Subcutaneous adipose tissue (tissue), 4 donors: ENCODE data around the gene PKN3. TPM values are rescaled to one million over a fixed set of nuclear protein-coding genes. Genes with fewer than 3 reads are reported as not detected.

Source experiments
- total RNA-seq, 4 donors: library from RNA; depleted of rRNA; stranded (reverse); fragments of >200 nt; gene quantifications; one replicate each; pipeline ENCODE4 v1.1.0, GENCODE V29; 2016
- TF ChIP-seq, protein P1 (sequence below): fragments of 450-650 bp; IDR thresholded peaks from one replicate; pipeline ENCODE4 v1.5.1; 2016; ENCODE audit warnings: low read depth, mild to moderate bottlenecking, control low read depth, antibody characterized with exemption, moderate library complexity

Gene PKN3
- total RNA-seq, 4 donors from 2014 or later = 1.3 to 13.2 (median 4.7) TPM

DNA sequence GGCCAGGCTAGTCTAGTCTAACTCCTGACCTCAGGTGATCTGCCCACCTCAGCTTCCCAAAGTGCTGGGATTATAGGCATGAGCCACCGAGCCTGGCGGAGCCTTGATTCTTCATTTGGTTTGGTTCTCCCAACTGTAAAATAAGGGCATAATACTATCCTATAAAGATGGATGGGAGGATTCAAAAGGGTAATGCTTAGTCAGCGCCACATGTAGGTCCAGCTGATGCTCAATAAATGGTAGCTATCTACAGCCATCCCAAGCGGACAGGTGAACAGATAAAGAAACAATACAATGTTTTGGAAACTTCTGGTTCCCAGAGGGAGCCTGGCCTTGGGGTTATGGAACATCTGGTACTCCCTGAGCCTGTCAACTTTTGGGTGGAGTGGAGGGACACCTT is 26.9 kb upstream of the PKN3 start:
- TF ChIP-seq, protein P1, sequence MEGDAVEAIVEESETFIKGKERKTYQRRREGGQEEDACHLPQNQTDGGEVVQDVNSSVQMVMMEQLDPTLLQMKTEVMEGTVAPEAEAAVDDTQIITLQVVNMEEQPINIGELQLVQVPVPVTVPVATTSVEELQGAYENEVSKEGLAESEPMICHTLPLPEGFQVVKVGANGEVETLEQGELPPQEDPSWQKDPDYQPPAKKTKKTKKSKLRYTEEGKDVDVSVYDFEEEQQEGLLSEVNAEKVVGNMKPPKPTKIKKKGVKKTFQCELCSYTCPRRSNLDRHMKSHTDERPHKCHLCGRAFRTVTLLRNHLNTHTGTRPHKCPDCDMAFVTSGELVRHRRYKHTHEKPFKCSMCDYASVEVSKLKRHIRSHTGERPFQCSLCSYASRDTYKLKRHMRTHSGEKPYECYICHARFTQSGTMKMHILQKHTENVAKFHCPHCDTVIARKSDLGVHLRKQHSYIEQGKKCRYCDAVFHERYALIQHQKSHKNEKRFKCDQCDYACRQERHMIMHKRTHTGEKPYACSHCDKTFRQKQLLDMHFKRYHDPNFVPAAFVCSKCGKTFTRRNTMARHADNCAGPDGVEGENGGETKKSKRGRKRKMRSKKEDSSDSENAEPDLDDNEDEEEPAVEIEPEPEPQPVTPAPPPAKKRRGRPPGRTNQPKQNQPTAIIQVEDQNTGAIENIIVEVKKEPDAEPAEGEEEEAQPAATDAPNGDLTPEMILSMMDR = no peak

DNA sequence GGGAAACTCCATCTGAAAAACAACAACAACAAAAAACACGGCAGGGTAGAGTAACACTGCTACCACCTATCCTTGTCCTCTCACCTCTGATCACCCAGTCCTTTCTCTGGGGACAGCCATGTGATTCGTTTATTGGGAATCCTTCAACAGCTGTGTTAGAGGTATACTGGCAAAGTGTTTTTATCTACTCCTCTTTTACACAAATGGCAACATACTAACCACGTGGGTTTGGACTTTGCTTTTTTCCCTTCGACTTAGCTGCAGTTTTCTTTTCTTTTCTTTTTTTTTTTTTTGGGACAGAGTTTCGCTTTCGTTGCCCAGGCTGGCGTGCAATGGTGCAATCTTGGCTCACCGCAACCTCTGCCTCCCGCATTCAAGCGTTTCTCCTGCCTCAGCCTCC is 24.5 kb upstream of the PKN3 start:
- TF ChIP-seq, protein P1 = no peak

DNA sequence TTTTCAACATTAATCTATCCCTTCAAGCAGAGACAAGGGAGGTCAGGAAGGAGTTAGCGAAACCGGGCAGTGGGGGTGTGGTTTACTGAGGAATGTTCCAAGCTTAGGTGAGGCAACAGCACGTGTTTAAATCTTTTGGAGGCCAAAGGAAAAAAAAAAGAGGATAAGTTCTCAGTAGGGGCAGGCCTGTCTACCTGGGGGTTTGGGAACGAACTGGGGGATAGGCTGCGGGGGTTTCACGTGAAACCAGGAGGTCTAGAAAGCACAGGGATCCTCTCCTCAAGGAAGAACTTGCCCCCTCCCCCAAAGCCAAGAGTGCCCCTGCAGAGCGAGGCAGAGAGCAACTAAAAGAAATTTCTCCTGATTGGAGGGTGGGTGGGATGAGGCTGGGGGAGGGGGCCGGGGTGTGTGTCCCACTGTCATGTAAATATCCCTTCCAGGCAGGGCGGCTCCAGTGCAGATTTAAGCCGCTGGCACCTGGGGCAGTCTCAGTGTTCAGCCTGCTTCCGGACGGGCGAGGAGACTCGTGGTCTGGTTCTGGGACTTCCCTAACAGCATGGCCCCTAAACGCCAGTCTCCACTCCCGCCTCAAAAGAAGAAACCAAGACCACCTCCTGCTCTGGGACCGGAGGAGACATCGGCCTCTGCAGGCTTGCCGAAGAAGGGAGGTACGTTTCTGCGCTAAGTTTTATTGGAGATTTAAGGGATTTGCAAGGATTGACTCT is 18.8 kb upstream of the PKN3 start:
- TF ChIP-seq, protein P1 = no peak

DNA sequence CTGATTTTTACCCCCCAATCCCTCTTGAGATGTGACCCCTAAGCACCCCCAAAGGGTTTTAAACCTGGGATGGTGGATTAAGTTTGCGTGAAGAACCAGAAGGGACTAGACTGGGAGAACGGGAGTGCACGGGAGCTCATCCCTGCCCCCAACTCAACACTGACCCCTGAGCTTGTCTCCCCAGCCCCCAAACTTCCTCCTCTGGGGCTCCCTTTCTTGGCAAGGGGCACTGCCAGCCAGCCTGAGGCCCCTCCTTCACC is 18.3 kb upstream of the PKN3 start:
- TF ChIP-seq, protein P1 = no peak

DNA sequence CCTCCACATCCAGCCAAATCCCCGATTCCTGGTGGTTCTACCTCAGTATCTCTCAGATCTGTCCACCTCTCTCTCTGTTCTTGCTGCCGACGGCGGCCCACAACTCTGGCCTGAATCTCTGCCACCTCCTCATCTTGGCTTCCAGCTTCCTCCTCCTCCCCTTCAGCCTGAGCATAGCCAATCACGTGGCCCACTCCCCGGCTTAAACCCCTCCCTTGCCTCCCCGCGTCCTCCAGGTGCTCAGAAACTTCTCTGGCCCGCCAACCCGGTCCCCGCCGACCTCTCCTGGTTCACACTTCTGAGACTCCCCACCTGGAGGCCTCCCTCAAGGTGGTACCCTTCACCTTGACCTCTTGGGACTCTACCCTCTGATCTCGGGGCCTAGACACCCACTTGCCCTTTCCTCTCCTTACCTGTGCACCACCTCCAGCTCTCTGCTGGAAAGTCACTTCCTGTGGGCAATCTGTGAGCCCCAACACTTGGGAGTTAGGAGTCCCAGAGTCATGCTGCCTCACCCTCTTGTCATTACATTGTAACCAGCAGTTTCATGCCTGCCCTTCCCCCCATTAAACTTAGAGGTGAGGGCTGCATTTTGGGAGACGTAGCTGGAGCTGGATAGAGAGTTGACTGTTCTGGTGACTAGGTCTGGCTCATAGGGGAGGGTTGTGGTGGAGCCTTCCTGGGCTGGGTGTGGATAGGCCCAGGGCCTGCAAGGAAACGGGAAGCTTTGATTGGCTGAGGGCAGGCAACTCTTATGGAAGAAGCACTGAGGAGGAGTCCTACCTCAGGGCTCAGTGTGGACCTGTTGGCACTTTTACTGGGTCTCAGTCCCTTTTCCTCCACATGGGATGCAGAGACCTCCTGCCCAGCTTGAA is 17.7 kb upstream of the PKN3 start:
- TF ChIP-seq, protein P1 = no peak

DNA sequence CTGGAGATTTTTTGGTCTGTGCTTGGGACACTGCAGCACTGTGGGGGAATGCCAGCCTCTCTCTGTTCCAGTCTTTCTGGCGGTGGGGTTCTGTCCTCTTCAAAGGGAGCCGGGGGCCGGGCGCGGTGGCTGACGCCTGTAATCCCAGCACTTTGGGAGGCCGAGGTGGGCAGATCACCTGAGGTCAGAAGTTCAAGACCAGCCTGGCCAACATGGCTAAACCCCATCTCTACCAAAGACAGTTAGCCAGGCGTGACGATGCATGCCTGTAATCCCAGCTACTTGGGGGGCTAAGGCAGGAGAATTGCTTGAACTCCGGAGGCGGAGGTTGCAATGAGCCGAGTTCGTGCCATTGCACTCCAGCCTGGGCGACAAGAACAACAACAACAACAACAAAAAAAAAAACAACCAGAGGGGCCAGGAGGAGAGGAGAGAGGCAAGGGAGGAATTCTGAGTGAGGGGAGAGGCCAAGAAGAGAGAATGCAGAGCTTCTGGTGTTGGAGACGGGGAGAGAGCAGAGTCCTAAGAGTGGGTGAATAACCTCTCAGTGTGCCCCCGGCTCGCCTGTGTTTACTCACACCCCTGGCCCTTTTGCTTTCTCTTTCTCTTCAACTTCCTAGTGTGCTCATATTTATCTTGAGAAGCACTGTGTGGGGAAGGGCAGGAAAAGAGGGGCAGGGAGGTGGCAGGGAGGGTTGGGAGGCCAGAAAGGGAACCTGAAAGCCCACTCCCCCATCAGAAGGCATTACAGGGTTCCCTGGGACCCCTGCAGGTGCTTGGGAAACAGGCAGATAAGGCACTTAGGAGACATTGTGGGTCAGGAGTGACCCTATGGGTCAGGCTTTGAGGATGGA is 16.4 kb upstream of the PKN3 start:
- TF ChIP-seq, protein P1 = no peak

DNA sequence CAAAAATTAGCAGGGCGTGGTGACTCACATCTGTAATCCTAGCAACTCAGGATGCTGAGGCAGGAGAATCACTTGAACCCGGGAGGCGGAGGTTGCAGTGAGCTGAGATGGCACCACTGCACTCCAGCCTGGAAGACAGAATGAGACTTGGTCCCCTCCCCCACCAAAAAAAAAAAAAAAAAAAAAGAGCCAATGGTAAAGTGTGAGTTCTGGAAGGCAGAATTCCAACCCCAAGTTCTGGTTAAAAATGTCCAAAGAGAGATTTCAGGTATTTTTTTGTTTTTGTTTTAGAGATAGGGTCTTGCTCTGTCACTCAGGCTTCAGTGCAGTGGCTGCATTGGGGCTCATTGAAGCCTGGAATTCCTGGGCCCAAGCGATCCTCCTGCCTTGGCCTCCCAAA is 14.8 kb upstream of the PKN3 start:
- TF ChIP-seq, protein P1 = no peak
